DMS153 treated with DMSO at 0.1 percent for 48 hours (cell line): ENCODE data around the gene TIFAB.

Source experiments
- DNase-seq: peaks from one replicate; lab custom pipeline; 2025; ENCODE audit not compliant: unreplicated experiment; lab: John Stamatoyannopoulos, UW

Gene TIFAB

GRCh38 chr5:135444360-135444759 lies 7.8 kb downstream of the TIFAB start:
- no peak for DNase-seq

- no peak for DNase-seq
These were observed 8.8 kb downstream of the TIFAB start for GRCh38 chr5:135443161-135443960.

GRCh38 chr5:135442431-135443160 lies 9.6 kb downstream of the TIFAB start:
- DNase-seq: no peak

GRCh38 chr5:135441919-135442318 lies 10.2 kb downstream of the TIFAB start:
- no peak for DNase-seq

- DNase-seq: no peak
These were observed 10.8 kb downstream of the TIFAB start for GRCh38 chr5:135441350-135441831.

DNA sequence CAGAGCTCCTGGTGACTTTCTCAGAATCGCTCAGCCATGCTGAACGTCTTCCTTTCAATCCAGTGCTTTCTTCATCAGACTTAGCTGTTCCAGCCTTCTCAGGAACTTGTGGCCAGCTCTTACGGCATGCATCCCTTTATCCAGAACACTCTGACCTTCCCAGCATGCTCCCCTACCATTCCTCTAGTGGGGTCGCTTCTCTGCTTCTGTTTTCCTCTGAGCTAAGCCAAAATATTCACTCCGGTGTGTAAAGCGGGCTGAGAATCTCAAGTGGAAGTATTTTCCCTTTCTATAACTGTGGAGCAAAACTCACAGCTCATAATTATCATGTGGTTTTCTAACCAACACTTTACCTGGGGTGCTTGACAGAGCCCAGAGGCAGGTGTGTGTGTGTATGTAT lies 11.2 kb downstream of the TIFAB start:
- no peak for DNase-seq

DNA sequence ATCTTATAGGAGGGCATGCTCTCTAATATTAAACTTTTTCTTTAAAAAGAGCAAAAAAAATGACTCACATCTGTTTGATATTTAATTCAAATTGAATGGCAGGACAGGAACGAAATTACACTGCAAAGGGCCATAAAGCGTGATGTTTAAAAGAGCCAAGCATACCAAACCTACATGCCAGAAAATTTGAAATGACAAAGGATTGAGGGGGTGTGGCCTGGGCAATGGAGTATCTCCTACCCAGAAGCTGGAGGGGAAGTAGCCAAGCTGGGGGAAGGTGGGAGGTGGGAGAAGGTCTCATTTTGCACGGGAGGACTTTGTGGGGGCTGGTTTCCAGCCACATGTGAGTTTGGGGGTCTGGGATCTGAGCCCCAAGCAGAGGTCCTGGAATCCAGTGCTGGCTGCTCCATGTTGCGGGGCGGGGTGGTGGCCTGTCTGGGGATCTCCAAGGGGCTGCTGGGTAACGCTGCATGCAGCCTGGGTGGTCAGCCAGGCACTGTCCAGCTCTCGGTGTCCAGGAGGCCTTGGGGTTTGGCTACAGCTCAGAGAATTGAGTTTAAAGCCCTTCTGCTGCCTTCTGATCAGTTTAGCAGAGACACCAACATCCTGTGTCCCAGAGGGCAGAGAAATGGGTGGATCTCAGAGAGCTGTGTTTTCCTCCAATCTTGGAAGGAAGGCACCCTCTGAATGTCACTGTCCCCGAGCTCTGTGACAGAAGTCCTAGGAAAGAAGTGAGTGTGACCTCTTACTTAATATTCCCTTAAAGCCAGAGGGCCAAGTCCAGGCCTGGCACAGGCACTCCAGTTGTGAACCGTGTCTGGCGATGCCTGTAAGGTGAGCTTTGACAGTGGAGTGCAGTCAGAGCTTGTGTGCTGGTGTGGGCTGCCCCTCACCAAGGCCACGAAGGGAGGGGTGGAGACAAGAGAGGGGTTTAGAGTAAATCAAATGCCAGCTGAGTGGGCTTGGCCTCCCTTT lies 12.6 kb downstream of the TIFAB start:
- DNase-seq: no peak

DNA sequence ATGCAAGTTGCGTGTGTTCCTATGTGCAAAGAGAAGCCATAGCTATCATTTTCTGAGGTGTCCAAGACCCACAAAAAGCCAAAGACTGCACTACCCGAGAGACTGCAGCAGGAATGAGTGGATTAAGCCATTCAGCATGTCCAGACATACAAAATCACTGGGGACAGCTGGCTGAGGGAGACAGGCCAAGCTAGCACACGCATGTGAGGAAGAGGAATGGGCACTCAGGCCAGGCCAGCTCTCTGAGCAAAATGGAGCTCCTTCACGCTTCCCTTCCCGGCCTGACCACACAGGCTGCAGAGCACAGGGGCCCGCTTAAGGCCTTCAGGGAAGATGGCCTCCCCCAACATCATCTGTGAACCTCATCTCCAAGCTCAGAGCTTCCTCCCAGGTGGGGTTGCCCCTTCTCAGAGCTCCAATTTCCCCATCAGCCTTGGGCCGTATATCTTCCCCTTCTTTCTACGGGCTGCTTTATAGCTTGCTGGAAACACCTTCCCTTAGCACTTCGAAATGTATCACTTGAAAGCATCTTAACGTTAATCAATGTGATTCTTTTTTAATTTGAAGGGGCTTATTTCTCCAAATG lies 13.4 kb downstream of the TIFAB start:
- no peak for DNase-seq

DNA sequence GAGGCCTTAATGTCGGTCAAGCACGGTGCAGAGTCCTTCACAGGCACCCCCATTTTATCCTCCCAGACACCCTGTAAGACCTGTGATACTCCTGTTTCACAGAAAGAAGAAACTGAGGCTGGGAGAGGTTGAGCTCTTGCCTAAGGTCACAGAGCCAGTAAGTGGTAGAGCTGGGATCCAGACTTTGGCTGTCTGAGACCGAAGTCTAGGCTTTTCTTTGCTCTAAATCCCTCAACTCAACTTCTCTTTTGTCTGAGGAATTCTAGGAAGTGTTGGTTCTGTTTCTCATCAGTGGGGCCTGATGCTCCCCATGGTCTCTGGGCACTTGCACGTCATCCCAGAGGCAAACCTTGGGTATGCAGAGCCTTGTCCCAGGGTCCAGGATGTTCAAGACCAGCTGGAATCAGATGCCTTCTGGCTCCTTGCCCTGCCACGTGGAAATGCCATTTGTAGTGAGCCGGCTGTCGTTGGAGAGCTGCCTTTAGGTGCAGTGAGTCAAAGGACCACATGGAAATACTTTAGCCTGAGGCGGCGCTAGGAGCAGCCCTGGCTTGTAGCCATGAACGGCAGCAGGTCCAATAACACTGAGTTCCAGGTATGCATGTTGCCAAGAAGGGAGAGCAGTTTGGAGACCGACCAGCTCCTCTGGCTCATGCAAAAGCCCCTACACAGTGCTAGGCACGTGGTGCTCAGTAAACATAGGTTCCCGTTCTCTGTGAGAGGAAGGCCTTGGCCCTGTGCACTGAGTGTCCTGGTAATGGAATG lies 14.2 kb downstream of the TIFAB start:
- no peak for DNase-seq

DNA sequence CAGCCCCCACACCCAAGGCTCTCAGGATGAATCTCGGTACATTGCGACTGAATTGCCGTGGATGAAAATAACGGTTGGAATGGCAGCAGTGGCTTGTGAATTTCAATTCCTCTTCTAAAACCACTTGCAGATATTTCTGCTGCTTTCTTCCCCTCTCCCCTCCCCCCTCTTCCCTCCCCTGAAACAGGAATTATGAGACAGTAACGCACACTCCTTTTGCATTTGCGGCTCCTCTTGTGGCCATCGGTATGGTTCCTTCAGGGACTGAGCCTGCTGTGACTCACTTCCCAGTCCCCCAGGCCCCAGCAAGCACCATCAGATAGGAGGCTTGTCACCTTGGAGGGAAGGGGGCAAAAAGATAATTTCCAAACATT lies 14.7 kb downstream of the TIFAB start:
- no peak for DNase-seq

GRCh38 chr5:135436951-135437418 lies 15.2 kb downstream of the TIFAB start:
- no peak for DNase-seq

- no peak for DNase-seq
These were observed 16.5 kb downstream of the TIFAB start for GRCh38 chr5:135435467-135436330.

DNA sequence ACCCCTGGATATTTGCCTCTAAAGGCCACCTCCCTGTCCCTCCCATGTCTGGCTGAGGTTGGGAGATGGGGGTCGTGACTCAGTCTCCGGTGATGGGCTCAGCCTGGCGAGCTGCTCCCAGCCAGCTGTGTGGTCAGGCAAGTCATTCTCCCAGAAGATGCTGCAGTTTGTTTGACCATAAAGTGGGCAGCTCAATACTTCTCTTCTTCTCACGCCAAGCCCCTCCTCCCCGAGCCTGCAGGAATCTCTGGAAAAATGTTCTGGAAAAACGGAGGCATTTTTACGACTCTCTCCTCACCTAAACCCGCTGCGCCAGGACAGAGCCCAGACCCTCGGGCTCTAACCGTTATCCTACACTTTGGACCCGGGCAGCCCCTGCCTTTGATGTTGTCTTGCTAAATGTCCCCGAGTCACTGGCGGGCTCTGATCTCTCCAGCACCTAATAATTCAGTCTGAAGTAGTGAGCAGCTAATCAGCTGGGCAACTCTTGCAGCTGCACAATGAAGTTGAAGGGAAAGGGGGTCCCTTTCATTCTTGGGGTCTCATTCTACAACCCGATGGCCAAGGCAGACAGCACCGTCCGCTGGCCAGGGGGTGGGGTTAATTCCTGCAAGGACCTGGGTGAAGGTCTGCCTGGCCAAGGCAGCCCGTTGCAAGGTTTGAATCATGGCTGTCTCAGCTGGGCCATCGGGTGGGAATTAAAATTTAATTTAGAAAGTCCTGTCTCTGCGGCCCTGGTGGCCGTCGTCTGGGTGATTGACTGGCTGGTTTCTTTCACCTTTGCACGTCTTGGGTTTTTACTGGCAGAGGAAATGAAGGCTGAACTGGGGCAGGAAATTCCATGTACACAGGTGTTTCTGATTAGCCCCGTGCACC lies 17.3 kb downstream of the TIFAB start:
- no peak for DNase-seq

- no peak for DNase-seq
These were observed 18.3 kb downstream of the TIFAB start for GRCh38 chr5:135433681-135434426.

- DNase-seq: no peak
These were observed 20.0 kb downstream of the TIFAB start for GRCh38 chr5:135432113-135432512.

- no peak for DNase-seq
These were observed 22.1 kb downstream of the TIFAB start for GRCh38 chr5:135430135-135430437.

- DNase-seq: no peak
These were observed 22.6 kb downstream of the TIFAB start for GRCh38 chr5:135429301-135430134.
